IPS-18c (cell line): ENCODE measurements around the gene PDHX.

Experiments
- H3K4me3 ChIP-seq: 2 replicates; pipeline ENCODE4 v1.7.0; 2013; ENCODE audit warnings: low read depth, mild to moderate bottlenecking, low read length, moderate library complexity; ENCODE audit not compliant: insufficient read depth
- H3K9me3 ChIP-seq: one replicate; pipeline ENCODE4 v1.6.1; 2013; ENCODE audit warnings: mild to moderate bottlenecking, low read length, moderate library complexity; ENCODE audit not compliant: control insufficient read depth, insufficient read depth

The PDHX gene

GRCh38 chr11:34970480-34970879 lies 54.1 kb downstream of the PDHX start:
- Histone ChIP-seq H3K9me3 (no peaks in the 10 kb centered on the region), H3K4me3 (no peak overlapping the region)

DNA sequence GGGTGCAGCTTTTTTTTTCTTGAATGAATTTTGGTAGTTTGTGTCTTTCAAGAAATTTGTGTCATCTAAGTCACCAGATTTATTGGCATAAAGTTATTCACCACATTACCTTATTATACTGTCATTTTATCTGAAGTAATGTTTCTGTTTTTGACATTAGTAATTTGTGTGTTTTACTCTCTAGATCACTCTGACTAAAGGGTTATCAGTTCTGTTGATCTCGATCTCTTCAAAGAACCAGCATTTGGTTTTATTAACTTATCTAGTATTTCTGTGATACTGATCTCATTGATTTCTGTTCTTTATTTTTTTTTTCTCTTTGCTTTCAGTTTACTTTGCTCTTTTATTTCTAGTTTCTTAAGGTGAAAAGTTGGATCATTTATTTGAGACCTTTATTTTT lies 55.5 kb downstream of the PDHX start:
- H3K4me3 ChIP-seq: no peak overlapping the region

DNA sequence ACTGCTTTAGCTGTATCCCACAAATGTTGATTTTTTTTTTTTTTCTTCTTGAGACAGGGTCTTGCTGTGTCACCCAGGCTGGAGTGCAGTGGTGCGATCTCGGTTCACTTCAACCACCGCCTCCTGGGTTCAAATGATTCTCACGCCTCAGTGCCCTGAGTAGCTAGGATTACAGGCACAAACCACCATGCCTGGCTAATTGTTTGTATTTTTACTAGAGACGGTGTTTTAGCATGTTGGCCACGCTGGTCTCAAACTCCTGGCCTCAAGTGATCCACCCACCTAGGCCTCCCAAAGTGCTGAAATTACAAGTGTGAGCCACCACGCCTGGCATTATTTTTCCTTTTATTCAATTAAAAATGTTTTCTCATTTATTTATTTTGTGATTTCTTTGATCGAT lies 55.9 kb downstream of the PDHX start:
- H3K9me3 ChIP-seq: no peaks in the 10 kb centered on the region
- H3K4me3 ChIP-seq: no peak overlapping the region

More for the DNA sequence above, 55.5 kb downstream of the PDHX start:
- H3K9me3 ChIP-seq: no peaks in the 10 kb centered on the region

GRCh38 chr11:34972892-34973291 lies 56.5 kb downstream of the PDHX start:
- no peak overlapping the region for H3K4me3 ChIP-seq
- H3K9me3 ChIP-seq: no peaks in the 10 kb centered on the region

GRCh38 chr11:34975482-34975881 lies 59.1 kb downstream of the PDHX start:
- no peak overlapping the region for H3K4me3 ChIP-seq
- H3K9me3 ChIP-seq: no peaks in the 10 kb centered on the region

DNA sequence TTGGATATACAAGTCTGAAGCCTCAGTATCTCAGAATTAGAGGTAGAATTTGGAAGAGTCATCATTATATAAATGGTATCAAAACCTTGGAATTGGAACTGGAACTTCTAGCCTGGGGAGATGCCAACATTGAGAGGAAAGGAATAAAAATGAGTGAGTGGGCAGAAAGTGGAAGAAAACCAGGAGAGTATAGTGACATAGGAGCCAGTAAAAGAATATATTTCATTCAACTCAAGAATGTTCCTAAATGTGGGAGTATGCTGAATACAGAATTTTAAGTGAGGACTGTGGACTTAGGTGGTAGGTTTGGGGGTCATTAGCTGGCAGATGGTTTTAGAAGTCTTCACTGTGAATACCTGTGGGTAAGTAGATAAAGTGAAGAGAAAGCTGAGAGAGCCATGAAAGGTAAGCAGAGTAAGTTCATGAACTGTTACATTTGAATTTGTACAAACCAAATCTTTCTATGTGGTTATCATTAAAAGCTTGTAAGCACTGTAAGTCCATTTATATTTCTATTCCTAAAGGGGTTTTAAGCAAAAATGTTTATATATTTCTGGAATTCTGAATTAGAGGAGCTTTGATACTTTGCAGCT lies 60.2 kb downstream of the PDHX start:
- Histone ChIP-seq H3K4me3 (no peak overlapping the region), H3K9me3 (no peaks in the 10 kb centered on the region)

GRCh38 chr11:34977089-34977912 lies 60.9 kb downstream of the PDHX start:
- H3K4me3 ChIP-seq: no peak overlapping the region
- no peaks in the 10 kb centered on the region for H3K9me3 ChIP-seq

DNA sequence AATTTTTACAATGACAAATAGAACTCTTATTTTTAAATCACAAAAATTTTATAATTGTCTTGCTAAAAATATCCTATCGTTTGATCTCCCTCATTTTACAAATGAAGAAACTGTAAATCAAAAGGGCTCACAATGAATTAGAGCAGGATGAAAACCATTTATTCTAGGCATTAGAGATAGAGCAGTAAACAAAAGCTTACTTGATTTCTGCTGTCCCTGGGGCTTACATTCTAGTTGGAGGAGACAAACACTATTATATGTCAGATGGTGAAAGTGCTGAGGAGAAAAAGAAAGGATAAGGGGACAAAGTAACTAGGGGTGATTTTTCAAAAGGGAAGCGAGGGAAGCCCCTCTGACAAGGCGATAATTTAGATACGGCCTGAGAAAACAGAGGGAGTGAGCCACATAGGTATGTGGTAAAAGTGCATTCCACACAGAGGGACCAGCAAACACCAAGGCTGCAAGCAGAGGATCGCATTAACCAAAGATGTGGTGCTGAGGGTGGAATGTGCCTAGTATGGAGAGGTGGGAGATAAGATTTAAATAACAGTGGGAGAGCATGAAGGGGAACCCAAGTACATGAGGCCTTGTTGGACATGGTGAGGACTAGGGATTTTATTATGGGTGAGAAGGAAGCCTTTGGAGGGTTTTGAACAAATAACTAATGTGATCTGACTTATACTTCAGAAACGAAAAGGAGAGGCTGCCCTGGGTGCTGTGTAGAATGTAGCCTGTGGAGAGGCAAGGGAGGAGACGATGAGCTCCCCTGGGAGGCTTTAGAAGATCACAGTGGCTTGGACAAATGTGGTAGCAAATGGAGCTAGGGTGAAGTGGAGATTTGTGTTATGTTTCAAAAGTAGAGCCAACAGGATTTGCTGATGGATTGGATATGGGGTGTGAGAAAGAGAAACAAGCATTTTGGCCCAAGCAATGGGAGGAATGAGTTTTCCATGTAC lies 62.1 kb downstream of the PDHX start:
- H3K4me3 ChIP-seq: no peak overlapping the region
- H3K9me3 ChIP-seq: no peaks in the 10 kb centered on the region

DNA sequence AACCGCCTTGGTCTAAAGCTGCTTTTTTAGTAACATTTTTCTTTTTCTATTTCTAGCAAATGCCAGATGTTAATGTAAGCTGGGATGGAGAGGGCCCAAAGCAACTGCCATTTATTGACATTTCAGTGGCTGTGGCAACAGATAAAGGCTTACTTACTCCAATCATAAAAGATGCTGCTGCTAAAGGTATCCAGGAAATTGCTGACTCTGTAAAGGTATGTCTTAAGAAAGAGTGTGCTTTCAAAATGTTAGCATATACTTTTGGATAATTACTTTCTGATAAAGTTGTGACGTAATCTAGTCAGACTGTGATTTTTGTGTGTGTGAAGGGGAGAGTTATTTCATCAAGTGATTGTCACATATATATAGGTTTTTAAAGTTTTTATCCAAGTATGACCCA lies 68.1 kb downstream of the PDHX start:
- H3K4me3 ChIP-seq: no peak overlapping the region
- H3K9me3 ChIP-seq: no peaks in the 10 kb centered on the region

DNA sequence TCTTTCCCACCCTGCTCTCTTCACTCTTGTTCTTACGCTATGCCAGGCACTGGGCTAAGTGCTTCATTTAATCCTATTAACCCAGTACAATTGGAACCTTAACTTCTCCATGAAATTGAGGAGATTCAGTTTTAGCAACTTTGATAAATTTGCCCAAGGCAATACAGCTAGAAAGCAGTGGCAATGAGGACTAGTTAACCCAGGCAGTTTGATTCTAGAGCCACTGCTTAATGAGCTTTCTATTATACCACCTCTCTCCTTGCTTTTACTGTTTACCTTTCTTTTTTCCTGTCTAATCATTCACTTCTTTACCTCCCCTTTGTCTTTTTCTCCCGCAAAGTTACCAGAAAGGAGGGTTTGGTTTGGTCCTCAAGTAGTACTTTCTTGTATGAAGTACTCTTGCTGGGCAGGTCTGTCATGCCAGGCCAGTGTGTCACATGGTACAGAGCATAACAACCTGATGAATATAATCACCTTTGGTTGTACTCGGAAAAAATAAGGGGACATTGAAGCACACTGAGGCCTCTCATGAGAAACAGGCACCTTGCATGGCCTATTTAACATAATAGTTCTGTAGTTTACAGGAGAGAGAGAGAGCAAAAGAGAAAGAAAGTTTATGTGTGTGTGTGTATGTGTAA lies 70.6 kb downstream of the PDHX start:
- no peak overlapping the region for H3K4me3 ChIP-seq
- H3K9me3 ChIP-seq: no peaks in the 10 kb centered on the region

- H3K9me3 ChIP-seq: no peaks in the 10 kb centered on the region
- H3K4me3 ChIP-seq: no peak overlapping the region
Measured at GRCh38 chr11:34987617-34988016, 71.2 kb downstream of the PDHX start.

DNA sequence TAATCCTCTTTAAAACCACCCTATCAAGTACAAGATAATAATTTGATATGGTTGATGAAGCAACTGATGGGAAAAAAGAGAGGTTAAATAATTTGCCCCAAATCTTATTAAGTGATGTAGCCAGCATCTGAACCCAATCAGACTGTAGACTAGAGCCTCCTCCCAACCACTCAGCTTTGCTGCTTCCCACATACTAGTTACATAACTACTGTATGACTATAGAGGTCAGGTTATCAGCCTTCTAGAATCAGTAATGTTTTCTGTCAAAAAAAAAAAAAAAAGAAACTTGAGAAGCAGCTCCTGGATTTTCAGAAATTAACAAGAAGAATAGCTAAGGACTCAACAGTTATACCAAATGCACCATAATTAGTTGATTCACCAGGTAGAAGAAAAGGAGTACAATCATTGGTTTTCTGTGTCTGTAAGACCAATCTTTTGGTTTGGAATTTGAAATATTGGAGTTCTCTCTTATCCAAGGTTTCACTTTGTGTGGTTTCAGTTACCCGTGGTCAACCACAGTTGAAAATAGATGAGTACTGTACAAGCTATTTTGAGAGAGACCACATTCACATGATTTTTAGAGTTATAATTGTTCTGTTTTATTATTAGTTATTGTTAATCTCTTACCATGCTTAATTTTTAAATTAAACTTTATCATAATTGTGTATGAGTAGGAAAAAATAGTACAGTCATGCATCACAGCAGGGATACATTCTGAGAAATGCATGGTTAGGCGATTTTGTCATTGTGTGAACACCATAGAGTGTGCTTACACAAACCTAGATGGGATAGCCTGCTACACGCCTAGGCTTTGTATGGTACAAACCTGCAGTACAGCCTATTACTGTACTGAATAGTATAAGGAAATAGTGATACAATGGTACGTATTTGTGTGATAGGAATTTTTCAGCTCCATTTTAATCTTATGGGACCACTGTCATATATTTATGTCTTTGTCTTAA lies 72.2 kb downstream of the PDHX start:
- no peaks in the 10 kb centered on the region for H3K9me3 ChIP-seq
- H3K4me3 ChIP-seq: no peak overlapping the region

GRCh38 chr11:34990916-34991315 lies 74.5 kb downstream of the PDHX start:
- Histone ChIP-seq H3K4me3 (no peak overlapping the region), H3K9me3 (no peaks in the 10 kb centered on the region)

- H3K9me3 ChIP-seq: no peaks in the 10 kb centered on the region
Measured at GRCh38 chr11:34994854-34995253, 78.4 kb downstream of the PDHX start.

DNA sequence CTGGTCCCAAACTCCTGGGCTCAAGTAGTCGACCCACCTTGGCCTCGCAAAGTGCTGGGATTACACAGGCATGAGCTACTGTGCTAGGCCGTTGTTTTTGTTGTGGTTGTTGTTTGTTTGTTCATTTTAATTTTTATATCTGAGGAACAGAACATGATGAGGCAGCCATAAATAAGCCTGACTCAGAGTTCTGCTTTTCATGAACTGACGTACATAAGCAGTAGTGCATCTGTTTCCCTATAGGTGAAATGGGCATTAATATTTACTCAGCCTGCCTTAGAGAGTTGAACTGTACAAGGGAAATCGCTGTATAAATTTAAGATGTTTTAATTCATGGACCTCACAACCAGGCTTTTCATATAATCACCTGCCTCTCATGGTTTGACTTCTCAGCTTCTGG lies 80.5 kb downstream of the PDHX start:
- no peaks in the 10 kb centered on the region for H3K9me3 ChIP-seq
- H3K4me3 ChIP-seq: no peak overlapping the region

More at GRCh38 chr11:34994854-34995253, 78.4 kb downstream of the PDHX start:
- H3K4me3 ChIP-seq: no peak overlapping the region

DNA sequence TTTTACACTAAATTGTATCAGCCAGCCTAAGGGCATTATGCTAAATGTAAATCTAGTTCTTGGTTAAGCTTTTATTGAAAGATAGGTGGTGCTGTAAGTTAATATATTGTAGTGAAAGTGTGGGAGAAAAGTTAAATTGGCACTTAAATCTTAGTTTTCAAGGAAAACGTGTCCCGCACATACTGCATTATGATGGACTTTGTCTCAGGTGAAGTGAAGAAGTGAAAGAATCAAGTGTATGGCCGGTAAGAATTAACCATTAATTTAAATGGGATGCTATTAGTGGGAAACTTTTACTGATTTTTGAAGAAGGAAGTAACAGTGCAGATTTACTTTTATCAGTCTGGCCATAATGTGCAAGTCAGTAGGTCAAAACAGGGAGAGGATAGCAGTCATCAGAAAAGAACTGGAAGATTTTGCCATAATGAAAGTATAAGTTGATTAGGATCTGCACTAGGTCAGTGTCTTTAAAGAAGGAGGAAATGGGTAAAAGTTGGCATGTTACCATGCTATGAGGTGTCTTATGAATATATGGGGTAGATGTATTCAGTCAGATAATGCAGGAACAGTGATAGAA lies 81.6 kb downstream of the PDHX start:
- no peak overlapping the region for H3K4me3 ChIP-seq

More for the DNA sequence above, 81.6 kb downstream of the PDHX start:
- H3K9me3 ChIP-seq: no peaks in the 10 kb centered on the region
